OCI-M2 (cell line): Measurements from ENCODE around the gene PLB1.

Source experiments
- DNase-seq: peaks from one replicate; lab custom pipeline; 2025; ENCODE audit not compliant: unreplicated experiment; lab: John Stamatoyannopoulos, UW

The PLB1 gene

GRCh38 chr2:28610583-28611201, 114.8 kb downstream of the PLB1 start:
- no peak for DNase-seq

GRCh38 chr2:28612131-28612812, 116.4 kb downstream of the PLB1 start:
- DNase-seq, result no peak

GRCh38 chr2:28613186-28613585, 117.3 kb downstream of the PLB1 start:
- DNase-seq, result no peak

GRCh38 chr2:28613633-28614501, 118.0 kb downstream of the PLB1 start:
- no peak for DNase-seq

- DNase-seq, result no peak
Measured at GRCh38 chr2:28615706-28616105, 119.8 kb downstream of the PLB1 start.

- no peak for DNase-seq
Measured at GRCh38 chr2:28616396-28616999, 120.6 kb downstream of the PLB1 start.

GRCh38 chr2:28617502-28618184, 121.8 kb downstream of the PLB1 start:
- no peak for DNase-seq

GRCh38 chr2:28618221-28619141, 122.6 kb downstream of the PLB1 start:
- no peak for DNase-seq

GRCh38 chr2:28619213-28620196, 123.6 kb downstream of the PLB1 start:
- DNase-seq, result no peak

GRCh38 chr2:28620291-28620793, 124.5 kb downstream of the PLB1 start:
- no peak for DNase-seq

- no peak for DNase-seq
Measured at GRCh38 chr2:28620801-28621171, 124.9 kb downstream of the PLB1 start.

- DNase-seq, result no peak
Measured at GRCh38 chr2:28621172-28622100, 125.6 kb downstream of the PLB1 start.

GRCh38 chr2:28622101-28622499, 126.2 kb downstream of the PLB1 start:
- DNase-seq, result no peak

- no peak for DNase-seq
Measured at GRCh38 chr2:28623582-28624405, 127.9 kb downstream of the PLB1 start.

GRCh38 chr2:28624436-28624792, 128.6 kb downstream of the PLB1 start:
- DNase-seq, result no peak

GRCh38 chr2:28624793-28625701, 129.2 kb downstream of the PLB1 start:
- no peak for DNase-seq
